GM21723 (cell line): ENCODE results near the gene UGT1A7.

Experiments
- ATAC-seq: cut with Tn5 transposase; IDR thresholded peaks from one replicate; pipeline ENCODE4 v1.9.1; 2021; ENCODE audit warnings: mild to moderate bottlenecking, moderate library complexity; ENCODE audit not compliant: unreplicated experiment

The UGT1A7 gene

DNA sequence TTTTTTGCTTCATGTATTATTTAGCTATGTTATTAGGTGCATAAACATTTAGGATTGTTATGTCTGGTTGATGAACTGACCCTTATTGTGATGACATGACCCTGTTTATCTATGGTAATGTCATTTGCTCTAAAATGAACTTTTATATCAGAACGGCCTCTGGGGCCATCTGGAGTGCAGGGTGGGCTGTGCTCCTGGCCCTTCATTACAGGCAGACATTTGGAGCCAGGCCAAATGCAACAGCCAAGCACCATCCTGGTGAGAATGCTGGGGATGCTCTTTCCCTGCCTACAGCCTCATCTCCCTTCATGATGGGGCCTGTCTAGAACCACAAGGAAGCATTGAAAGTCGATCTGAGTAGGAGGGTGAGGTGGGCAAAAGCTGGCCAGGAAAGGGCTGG, 134.6 kb downstream of the UGT1A7 start:
- no peak for ATAC-seq

DNA sequence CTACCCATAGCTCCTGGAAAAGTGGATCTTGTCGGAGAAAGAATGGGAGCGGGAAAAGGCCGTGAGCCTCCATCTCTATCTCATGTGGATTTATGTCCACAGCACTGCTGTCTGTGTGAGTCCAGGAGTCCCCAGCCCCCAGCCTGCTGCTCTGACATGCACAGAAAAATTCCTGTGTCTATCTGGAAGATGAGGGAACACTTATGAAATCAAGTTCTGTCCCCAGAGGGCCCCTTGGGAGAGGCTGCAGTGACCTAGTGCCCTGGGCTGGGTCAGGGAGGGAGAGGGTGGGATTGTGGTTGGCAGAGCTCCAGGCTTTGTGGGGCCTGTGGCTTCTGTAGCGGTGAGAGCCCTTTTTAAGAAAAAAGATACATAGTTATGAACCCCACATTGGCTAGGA, 135.1 kb downstream of the UGT1A7 start:
- ATAC-seq, result no peak

DNA sequence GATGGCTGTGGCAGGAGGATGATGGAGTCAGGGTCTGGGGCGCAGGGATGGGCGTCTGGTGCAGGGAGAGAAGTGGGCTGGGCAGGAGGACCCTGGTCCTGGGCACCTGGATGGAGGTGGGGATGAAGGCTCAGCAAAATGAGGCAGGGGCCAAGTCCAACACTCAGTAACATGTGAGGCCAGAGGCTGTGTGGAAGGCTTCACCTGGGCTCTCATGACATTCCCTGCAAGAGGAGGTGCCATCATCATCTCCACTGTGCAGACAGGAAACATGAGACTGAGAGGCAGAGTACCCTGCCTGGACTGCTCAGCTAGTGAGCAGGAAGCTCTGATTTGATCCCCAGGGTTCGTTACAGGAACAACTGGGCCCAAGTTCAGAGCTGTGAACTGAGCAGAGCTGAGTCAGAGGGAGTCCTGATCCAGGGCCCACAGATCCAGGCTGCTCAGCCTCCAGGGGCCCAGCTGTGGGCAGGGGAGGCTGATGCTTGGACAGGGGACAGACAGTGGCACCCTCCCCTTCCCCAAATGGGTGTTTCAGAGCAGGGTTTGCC, 135.7 kb downstream of the UGT1A7 start:
- ATAC-seq, result no peak

DNA sequence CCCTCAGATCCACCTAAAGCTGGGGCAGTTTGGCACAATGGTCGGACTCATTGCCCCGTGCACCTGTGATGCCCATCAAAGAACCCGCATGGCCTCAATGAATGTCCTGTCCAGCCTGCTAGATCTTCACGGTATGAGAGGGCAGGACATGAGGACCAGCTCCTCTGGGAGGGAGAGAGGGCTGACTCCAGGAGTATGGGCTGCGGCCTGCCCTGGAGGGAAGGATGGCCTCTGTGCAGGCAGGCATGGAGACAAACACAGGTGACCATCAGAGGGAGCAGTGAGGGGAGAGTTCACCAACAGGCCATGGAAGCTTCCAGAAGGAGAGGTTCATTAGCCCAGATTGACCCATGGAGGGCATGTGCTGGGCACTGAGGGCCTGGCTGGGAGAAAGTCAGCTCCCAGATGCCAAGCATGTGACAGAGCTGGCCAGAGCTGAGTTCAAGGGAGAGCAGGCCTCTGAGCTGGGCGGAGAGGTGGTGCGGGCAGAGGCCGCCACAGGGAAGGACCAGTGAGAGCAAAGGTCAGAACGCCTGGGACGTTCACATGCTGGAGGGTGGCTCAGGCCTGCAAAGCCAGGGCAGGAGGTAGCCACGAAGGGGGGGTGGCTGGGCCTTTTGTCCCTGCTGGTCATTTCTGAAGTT, 136.4 kb downstream of the UGT1A7 start:
- ATAC-seq, result no peak

DNA sequence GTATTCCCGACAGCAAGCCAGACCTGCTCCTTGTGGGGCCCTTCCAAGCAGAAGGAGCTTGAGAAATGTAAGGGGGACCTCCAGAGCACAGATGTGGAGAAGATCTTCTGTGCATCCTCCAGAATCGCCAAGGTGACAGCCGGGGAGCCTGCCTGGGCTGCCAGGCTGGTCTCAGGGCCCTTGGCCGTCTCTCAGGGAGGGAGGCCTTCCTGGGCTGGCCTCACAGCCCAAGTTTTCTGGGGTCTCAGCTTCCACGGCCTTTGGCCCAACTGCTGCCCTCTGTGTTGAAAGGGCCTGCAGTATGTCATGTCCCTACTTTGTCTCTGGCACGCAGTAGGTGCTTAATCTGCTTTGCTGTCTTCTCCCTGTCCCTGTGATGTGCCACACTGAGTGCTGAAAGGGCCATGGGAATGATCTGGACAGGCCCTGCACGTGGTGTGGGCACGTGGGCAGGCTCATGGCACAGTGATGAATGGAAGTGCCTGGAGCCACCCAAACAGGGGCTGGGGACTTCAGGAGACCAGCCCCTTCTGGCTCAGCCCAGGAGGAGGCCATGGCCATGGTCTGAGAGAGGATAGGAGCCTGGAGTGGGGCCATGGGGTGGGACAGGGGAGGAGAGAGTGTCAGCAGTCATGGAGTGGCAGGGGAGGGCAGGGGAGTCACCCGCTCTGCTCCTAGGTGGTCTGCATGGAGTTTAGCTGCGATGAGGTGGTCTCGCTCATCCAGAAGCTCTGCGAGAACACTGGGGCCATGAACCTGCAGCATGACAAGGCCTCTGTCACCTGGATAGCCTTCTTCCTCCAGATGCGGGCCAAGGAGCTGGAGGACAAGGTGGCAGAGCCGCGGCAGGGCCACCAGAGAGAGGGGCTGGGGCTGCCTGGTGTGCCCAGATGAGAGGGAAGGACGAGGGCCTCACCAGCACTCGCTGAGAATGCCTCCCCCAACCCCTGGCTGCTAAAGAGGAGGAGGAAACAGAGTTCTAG, 137.2 kb downstream of the UGT1A7 start:
- ATAC-seq, result no peak

DNA sequence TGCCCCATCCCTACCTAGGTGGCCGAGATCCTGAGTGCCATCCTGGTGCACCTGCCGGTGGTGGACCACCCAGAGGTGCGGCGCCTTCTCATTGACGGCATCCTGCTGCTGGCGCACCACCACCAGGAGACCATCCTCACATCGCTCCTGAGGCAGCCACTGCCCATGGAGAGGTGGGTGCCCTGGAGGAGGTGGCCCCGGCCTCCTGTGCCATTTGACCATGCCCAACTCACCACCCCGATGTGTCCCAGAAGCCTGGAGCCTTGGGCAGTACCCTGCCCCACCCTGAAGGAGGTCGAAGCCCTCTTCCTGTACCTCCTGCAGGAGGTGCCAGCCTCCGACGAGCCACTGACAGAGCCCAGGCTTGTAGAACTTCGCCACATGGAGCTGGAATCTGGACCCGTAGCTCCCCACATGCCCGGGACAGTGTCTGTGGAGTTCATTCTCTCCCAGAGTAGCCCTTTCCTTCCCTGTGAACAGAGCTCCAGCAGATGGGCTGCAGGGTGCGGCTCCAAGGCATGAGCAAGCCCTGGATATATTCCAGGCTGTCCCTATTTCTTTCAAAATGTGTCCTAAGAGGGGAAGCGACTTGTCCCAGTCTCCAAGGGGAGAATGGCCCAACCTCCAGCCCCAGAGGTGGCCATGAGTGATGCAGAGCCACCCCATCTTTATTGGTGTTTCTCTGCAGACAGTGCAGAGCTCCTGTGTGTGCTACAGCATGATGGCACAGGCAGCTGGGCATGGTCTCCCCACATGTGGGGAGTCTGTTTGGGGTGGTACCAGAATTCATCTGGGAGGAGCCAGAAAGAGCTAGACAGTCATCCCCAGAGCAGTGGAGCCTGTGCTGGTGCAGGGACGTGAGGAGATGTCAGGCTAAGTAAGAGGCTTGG, 138.4 kb downstream of the UGT1A7 start:
- ATAC-seq, result no peak

DNA sequence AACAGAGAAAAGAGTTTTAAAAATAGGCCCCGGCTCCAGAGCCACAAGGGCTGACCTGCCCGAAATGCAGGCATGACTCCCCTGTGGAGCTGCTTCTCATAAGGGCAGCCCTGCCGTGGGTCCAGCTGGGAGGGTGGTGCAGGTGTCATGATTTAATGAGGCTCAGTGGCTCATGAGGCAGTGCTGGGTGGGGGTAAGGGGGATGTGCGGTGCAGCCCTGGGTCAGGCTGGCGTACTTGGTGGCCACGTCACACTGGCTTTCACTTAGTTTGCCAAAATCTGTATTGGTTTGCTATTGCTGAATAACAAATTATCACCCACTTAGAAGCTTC, 139.0 kb downstream of the UGT1A7 start:
- ATAC-seq, result no peak

DNA sequence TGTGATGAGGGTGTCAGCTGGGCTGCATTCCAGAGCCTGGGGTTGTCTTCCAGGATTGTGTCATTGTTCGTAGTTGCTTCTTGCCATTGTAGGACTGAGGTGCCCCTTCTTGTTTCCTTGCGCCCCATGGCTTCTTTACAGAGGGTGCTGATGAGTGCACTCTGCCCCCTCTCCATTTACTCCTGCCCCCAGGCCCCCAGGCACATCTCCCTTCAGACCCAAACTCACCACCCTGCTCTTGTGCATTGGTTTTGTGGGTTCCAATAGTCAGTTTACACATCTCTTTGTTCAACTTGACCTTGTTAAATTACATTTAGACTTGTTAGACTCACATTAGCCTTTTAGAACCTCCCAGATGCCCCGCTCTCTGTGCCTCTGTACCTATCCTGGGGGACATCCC, 139.5 kb downstream of the UGT1A7 start:
- ATAC-seq, result no peak

DNA sequence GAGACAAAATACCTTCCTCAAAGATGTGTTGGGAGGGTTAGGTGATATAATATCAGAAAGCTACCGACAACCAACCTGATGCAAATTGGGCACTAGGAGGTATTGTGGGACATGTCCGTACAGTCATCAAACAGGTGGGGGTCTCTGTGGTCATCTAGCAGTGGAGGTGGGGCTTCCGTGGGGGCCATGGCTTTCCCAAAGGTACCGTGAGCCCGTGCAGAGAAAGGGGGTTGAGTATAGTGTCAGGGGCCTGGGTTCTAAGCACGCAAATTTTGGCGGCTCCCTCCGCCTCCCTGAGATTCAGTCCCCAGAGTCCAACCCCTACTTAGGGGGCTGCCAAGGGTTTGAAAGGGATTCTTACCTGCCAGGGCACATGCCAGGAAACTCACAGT, 140.0 kb downstream of the UGT1A7 start:
- ATAC-seq, result no peak

DNA sequence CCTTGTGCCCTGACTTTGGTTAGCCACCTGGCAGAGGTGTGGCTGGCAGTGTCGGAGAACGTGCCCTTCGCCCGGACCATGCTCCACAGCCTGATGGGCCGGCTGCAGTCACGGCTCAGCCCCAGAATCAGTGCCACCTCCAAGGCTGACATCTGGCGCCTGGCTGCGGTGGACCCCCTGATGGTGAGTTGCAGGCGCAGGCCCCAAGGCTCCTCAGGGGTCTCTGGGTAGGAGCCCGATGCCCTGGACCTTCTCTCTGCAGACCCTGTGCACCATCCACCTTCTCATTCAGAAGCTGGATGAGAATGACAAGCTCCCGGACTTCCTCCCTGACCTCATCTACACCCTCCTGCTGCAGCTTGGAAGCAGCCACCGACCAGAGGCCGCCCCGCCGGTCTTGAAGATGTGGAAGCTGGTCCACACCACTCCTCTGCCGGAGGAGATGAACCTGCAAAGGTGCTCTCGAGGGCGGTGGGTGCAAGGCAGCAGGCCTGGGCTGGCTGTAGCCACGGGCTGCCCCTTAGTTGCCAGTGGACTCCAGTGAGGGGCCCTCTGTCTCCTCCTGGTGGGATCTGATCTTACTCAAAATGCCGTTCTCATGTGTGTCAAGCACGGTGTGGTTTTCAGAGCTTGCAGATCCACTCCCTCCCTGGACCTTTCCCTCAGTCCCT, 140.5 kb downstream of the UGT1A7 start:
- no peak for ATAC-seq
